Common myeloid progenitor, CD34-positive (primary cell): ENCODE results near the gene SYNPO2.

Source experiments
- CTCF ChIA-PET: fragments of 350-600 bp; sonication (Branson Sonifier 250); formaldehyde crosslinking; loops from one replicate; lab custom pipeline; 2021; ENCODE audit warnings: antibody characterized with exemption; lab: Charles Lee
- POLR2A ChIA-PET: fragments of 350-600 bp; sonication (Branson Sonifier 250); formaldehyde crosslinking; loops from one replicate; lab custom pipeline; 2021; ENCODE audit warnings: antibody characterized with exemption; lab: Charles Lee
- DNase-seq, 3 donors: peaks; one replicate each; pipeline versions ENCODE4 v3.0.0 to v3.0.0-alpha.2; 2013
- H3K27ac ChIP-seq, 2 experiments: 1 replicate in 1 of 2; 2 replicates in 1 of 2; pipeline ENCODE4 v1.7.0; 2013; ENCODE audit warnings: inconsistent platforms in 2 of 2, low read length in 2 of 2, mild to moderate bottlenecking in 2 of 2, low read depth in 1 of 2, moderate library complexity in 1 of 2; ENCODE audit not compliant: severe bottlenecking in 2 of 2, insufficient read depth in 1 of 2, poor library complexity in 1 of 2
- H3K27me3 ChIP-seq, 5 experiments: replicated peaks in 2 of 5; 1 replicate in 3 of 5; 2 replicates in 2 of 5; pipeline versions ENCODE4 v1.6.1 to v1.7.0; 2013; ENCODE audit warnings: low read length in 4 of 5, mild to moderate bottlenecking in 2 of 5, moderate library complexity in 2 of 5, inconsistent platforms in 1 of 5; ENCODE audit not compliant: insufficient read depth in 5 of 5, control insufficient read depth in 4 of 5
- H3K36me3 ChIP-seq, 4 experiments: 1 replicate in 2 of 4; 2 replicates in 2 of 4; pipeline versions ENCODE4 v1.6.1 to v1.7.0; 2013; ENCODE audit warnings: low read length in 3 of 4, control low read depth in 1 of 4, mild to moderate bottlenecking in 1 of 4; ENCODE audit not compliant: control insufficient read depth in 4 of 4, insufficient read depth in 4 of 4
- H3K4me1 ChIP-seq, 4 experiments: 1 replicate in 3 of 4; 2 replicates in 1 of 4; pipeline versions ENCODE4 v1.6.1 to v1.7.1; 2013; ENCODE audit warnings: low read length in 3 of 4, mild to moderate bottlenecking in 3 of 4, control low read depth in 1 of 4, inconsistent platforms in 1 of 4, moderate library complexity in 1 of 4; ENCODE audit not compliant: control insufficient read depth in 4 of 4, insufficient read depth in 4 of 4; ENCODE audit errors: control extremely low read depth in 1 of 4
- H3K4me3 ChIP-seq, 7 experiments: 1 replicate in 4 of 7; 2 replicates in 3 of 7; pipeline versions ENCODE4 v1.5.1 to v1.7.0; 2013; ENCODE audit warnings: mild to moderate bottlenecking in 7 of 7, low read length in 6 of 7, moderate library complexity in 6 of 7, inconsistent platforms in 2 of 7, low read depth in 2 of 7, control low read depth in 1 of 7; ENCODE audit not compliant: insufficient read depth in 4 of 7, control insufficient read depth in 1 of 7; ENCODE audit errors: extremely low read depth in 1 of 7
- H3K9me3 ChIP-seq, 5 experiments: 1 replicate in 4 of 5; 2 replicates in 1 of 5; pipeline versions ENCODE4 v1.6.1 to v1.7.1; 2013; ENCODE audit warnings: low read length in 4 of 5, mild to moderate bottlenecking in 2 of 5, inconsistent platforms in 1 of 5, low read depth in 1 of 5, moderate library complexity in 1 of 5; ENCODE audit not compliant: control insufficient read depth in 4 of 5, insufficient read depth in 2 of 5; ENCODE audit errors: control extremely low read depth in 1 of 5
- whole genome bisulfite sequencing: methylation state at CpG from one replicate; pipeline ENCODE4 v1.1.5; 2013; ENCODE audit not compliant: insufficient coverage; 5-methylcytosine and 5-hydroxymethylcytosine counted together

Gene SYNPO2

GRCh38 chr4:118927974-118928373, 39.3 kb downstream of the SYNPO2 start:
- ChIA-PET CTCF (interaction anchor here (0.8 kb wide), 1 partner anchor 21 kb away, joined by 4 read pairs; no protein-coding TSS in a partner anchor), POLR2A (no interaction called here)
- Histone ChIP-seq H3K36me3 (no peaks in the 10 kb centered on the region), H3K27me3 (no peaks in the 10 kb centered on the region), H3K4me1 (no peaks in the 10 kb centered on the region), H3K9me3 (no peaks in the 10 kb centered on the region), H3K27ac (no peak overlapping the region), H3K4me3 (no peak overlapping the region)
- no CpG with 5 or more reads among the region's 1 CpG for WGBS
- DNase-seq = no peak

- CTCF ChIA-PET = no interaction called here
- no CpG with 5 or more reads among the region's 1 CpG for WGBS
- no peak for DNase-seq
Observed at GRCh38 chr4:118930255-118930654, 41.6 kb downstream of the SYNPO2 start.

DNA sequence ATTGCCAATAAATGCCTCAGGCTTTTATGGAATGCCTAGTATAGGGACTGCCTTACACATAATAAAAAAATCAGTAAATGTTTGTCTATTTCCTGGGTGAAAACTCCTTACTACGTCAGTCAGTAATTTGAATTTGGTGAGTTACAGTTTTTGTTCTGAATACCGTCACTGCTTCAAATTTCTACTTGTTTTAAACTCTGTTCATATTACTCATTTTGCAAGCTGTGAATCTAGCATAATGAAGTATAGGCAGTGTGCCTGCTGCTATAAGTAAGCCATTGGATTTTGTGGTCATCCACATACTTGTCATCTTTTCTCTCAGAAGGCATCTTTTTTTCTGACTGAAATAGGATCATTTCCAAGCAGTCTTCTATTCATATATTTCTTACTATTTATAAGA, 43.1 kb downstream of the SYNPO2 start:
- H3K36me3 ChIP-seq = no peaks in the 10 kb centered on the region
- H3K4me1 ChIP-seq = no peaks in the 10 kb centered on the region
- no peak overlapping the region for H3K27ac ChIP-seq
- H3K27me3 ChIP-seq = no peaks in the 10 kb centered on the region
- CTCF ChIA-PET = no interaction called here
- no peak overlapping the region for H3K4me3 ChIP-seq
- no peak for DNase-seq
- POLR2A ChIA-PET = no interaction called here
- H3K9me3 ChIP-seq = no peaks in the 10 kb centered on the region
- no CpG with 5 or more reads among the region's 2 CpGs for WGBS

More at GRCh38 chr4:118930255-118930654, 41.6 kb downstream of the SYNPO2 start:
- Histone ChIP-seq H3K4me1 (no peaks in the 10 kb centered on the region), H3K36me3 (no peaks in the 10 kb centered on the region), H3K9me3 (no peaks in the 10 kb centered on the region), H3K27me3 (no peaks in the 10 kb centered on the region), H3K4me3 (no peak overlapping the region), H3K27ac (no peak overlapping the region)
- POLR2A ChIA-PET = no interaction called here

- H3K4me3 ChIP-seq = no peak overlapping the region
- CTCF ChIA-PET = interaction anchor here (1.6 kb wide), 1 partner anchor 16 kb away, joined by 4 read pairs; no protein-coding TSS in a partner anchor
- no peaks in the 10 kb centered on the region for H3K9me3 ChIP-seq
- 83% methylated on average over 1 of the region's 2 CpGs for WGBS
- no peaks in the 10 kb centered on the region for H3K36me3 ChIP-seq
- no peak for DNase-seq
- no peaks in the 10 kb centered on the region for H3K27me3 ChIP-seq
- POLR2A ChIA-PET = no interaction called here
- no peak overlapping the region for H3K27ac ChIP-seq
- no peaks in the 10 kb centered on the region for H3K4me1 ChIP-seq
Observed at GRCh38 chr4:118935819-118936218, 47.2 kb downstream of the SYNPO2 start.

DNA sequence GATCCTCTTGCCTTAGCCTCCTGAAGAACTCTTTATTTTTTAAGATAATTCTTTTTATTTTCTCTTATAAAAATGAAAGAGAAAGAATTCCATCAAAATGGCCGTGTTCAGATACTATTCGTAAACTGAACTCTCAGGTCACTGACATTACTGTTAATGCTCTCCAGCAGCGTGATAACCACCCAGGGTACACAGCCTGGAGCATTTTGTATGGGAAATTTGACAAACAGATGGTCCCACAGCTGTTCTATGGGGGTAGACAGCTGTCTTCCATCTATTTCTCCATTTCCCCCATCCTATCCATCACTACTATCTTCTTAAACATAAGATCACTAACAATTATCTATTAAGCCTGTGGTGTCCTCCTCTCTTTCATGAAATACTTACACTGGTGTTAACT, 47.8 kb downstream of the SYNPO2 start:
- no peak for DNase-seq
- no CpG with 5 or more reads among the region's 3 CpGs for WGBS
- Histone ChIP-seq H3K9me3 (no peaks in the 10 kb centered on the region), H3K4me1 (peaks cover 0 to under 1% (median 0%) of the 10 kb centered on the region in 4 experiments), H3K27me3 (no peaks in the 10 kb centered on the region), H3K4me3 (no peak overlapping the region), H3K27ac (no peak overlapping the region), H3K36me3 (no peaks in the 10 kb centered on the region)
- POLR2A ChIA-PET = no interaction called here
- CTCF ChIA-PET = no interaction called here

DNA sequence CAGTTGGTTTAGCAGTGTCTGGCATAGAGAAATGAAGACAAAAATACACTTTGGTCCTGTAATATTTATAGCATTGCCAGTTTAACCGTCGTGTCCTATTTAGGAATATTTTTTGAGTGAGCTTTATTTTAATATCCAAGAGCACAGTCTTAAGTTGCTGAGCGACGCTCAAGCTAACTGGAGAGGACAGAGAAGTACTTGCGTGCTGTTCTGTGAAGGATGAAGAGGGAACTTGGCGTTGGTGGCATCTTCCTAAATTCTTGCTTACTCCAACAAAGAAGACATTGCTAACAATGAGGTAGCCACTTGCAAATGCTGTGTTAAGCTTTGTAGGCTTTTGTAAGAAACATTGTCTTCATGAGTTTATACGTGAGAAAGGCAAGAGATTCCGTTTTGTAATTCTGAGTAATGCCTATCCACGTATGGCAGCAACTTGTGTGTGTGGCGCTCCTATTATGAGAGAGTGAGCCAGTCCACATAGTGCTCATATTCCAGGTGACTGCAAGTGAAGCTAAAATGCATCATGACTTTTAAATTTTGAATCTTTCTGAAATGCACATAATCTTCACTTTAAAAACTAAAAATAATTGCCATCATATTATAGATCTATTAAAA, 50.6 kb downstream of the SYNPO2 start:
- POLR2A ChIA-PET = no interaction called here

GRCh38 chr4:118941149-118941548, 52.5 kb downstream of the SYNPO2 start:
- CTCF ChIA-PET = interaction anchor here (0.8 to 1.2 kb wide), 2 partner anchors 28 to 49 kb away, joined by 3 to 4 read pairs; no protein-coding TSS in a partner anchor
- WGBS = 91% methylated on average over 1 of the region's 1 CpG
- no peaks in the 10 kb centered on the region for H3K9me3 ChIP-seq
- H3K4me1 ChIP-seq = peaks cover 0 to 7% (median 0%) of the 10 kb centered on the region in 4 experiments
- POLR2A ChIA-PET = no interaction called here
- no peaks in the 10 kb centered on the region for H3K27me3 ChIP-seq
- no peak for DNase-seq
- H3K27ac ChIP-seq = no peak overlapping the region
- no peak overlapping the region for H3K4me3 ChIP-seq
- H3K36me3 ChIP-seq = no peaks in the 10 kb centered on the region

More for the DNA sequence above, 50.6 kb downstream of the SYNPO2 start:
- Histone ChIP-seq H3K9me3 (no peaks in the 10 kb centered on the region), H3K4me3 (no peak overlapping the region), H3K27ac (no peak overlapping the region), H3K4me1 (peaks cover 0 to 7% (median 0%) of the 10 kb centered on the region in 4 experiments), H3K36me3 (no peaks in the 10 kb centered on the region), H3K27me3 (no peaks in the 10 kb centered on the region)
- WGBS = 93% methylated on average over 9 of the region's 10 CpGs
- no peak for DNase-seq
- CTCF ChIA-PET = interaction anchor here (0.9 kb wide), 1 partner anchor 26 kb away, joined by 3 read pairs; no protein-coding TSS in a partner anchor
